Stomach (tissue), 4 donors: Measurements from ENCODE around the gene MFAP5.

Experiments used
- EP300 ChIP-seq: sonication (generic); formaldehyde crosslinking; IDR thresholded peaks from one replicate; pipeline ENCODE4 v1.6.1; 2017; ENCODE audit warnings: antibody characterized with exemption
- POLR2A ChIP-seq, 4 donors: fragments of 450-650 bp; IDR thresholded peaks; one replicate each; pipeline ENCODE4 v1.6.1; 2016; ENCODE audit warnings: antibody characterized with exemption in 4 of 4, control low read depth in 2 of 4, mild to moderate bottlenecking in 1 of 4, moderate library complexity in 1 of 4
- POLR2AphosphoS5 ChIP-seq, 3 donors: sonication (generic); formaldehyde crosslinking; IDR thresholded peaks; one replicate each; pipeline ENCODE4 v1.6.1; 2016; ENCODE audit warnings: antibody characterized with exemption in 3 of 3
- TF ChIP-seq, protein P1 (sequence below), 7 experiments: fragments of 450-650 bp in 4 of 7; fragments of 200-600 bp in 3 of 7; sonication (generic) in 3 of 7; IDR thresholded peaks; one replicate each; pipeline ENCODE4 v1.5.1; 2016 to 2019; ENCODE audit warnings: antibody characterized with exemption in 7 of 7, control low read depth in 2 of 7, mild to moderate bottlenecking in 1 of 7

DNA sequence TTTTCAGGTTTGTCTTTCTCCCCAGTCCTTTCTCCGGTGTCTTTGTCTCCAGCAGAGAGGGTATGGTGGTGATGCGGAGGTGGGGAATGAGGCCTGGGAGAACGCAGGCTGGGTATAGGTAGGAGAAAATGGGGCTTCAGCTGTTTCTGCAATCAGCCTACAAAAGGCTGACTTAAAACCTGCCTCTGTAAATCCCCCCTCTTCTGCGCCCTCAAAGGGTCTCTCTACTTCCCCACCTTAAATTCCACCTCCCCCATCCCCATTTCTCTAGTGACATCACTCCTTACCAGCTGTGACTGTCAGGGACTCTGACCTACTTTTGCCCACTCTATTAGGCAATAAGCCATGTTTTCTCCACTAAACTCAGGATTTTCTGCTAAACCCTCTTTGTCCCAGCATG, 27.1 kb upstream of the MFAP5 start:
- TF ChIP-seq, protein P1, sequence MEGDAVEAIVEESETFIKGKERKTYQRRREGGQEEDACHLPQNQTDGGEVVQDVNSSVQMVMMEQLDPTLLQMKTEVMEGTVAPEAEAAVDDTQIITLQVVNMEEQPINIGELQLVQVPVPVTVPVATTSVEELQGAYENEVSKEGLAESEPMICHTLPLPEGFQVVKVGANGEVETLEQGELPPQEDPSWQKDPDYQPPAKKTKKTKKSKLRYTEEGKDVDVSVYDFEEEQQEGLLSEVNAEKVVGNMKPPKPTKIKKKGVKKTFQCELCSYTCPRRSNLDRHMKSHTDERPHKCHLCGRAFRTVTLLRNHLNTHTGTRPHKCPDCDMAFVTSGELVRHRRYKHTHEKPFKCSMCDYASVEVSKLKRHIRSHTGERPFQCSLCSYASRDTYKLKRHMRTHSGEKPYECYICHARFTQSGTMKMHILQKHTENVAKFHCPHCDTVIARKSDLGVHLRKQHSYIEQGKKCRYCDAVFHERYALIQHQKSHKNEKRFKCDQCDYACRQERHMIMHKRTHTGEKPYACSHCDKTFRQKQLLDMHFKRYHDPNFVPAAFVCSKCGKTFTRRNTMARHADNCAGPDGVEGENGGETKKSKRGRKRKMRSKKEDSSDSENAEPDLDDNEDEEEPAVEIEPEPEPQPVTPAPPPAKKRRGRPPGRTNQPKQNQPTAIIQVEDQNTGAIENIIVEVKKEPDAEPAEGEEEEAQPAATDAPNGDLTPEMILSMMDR (IDR thresholded peaks at IDR 0.05): no peak
- TF ChIP-seq POLR2AphosphoS5 (IDR thresholded peaks at IDR 0.05): no peak
- no peak for TF ChIP-seq POLR2A (IDR thresholded peaks at IDR 0.05)
- TF ChIP-seq EP300: no peak
